Measurements from ENCODE around the gene RAD21L1. TPM values are rescaled to one million over a fixed set of nuclear protein-coding genes. Genes with fewer than 3 reads are reported as not detected.

Gene RAD21L1
- total RNA-seq, 4 donors from 2014 or later, result not detected

- H3K27me3 ChIP-seq, result peaks cover 55% of the 10 kb centered on the region
Observed at GRCh38 chr20:1224205-1224890, 1.5 kb upstream of the RAD21L1 start.

GRCh38 chr20:1225263-1225782 is 521 bp upstream of the RAD21L1 start:
- H3K36me3 ChIP-seq, result no peaks in the 10 kb centered on the region
- TF ChIP-seq CTCF (IDR thresholded peaks at IDR 0.05), result no peak
- TF ChIP-seq POLR2A (IDR thresholded peaks at IDR 0.05), result peak in 1 of 2 donors; percentile 11
- peaks cover 0 to 20% (median 10%) of the 10 kb centered on the region in 3 donors for H3K4me1 ChIP-seq
- H3K27ac ChIP-seq, result peak overlapping the region in 2 of 4 donors; percentile 40 to 67
- H3K27me3 ChIP-seq, result peaks cover 64% of the 10 kb centered on the region
- WGBS, 2 donors (ENCODE audit: low coverage in 1 of 2), result 0% methylated on average over 7 to 14 of the region's 30 CpGs
- H3K4me3 ChIP-seq, result peak overlapping the region in 1 of 2 donors; percentile 63
- peak; percentile 83 for ATAC-seq
- no peaks in the 10 kb centered on the region for H3K9me3 ChIP-seq

More at GRCh38 chr20:1224205-1224890, 1.5 kb upstream of the RAD21L1 start:
- Histone ChIP-seq H3K4me3 (no peak overlapping the region), H3K27ac (no peak overlapping the region), H3K4me1 (peaks cover 0 to 20% (median 10%) of the 10 kb centered on the region in 3 donors), H3K36me3 (no peaks in the 10 kb centered on the region), H3K9me3 (no peaks in the 10 kb centered on the region)
- no peak for ATAC-seq
- TF ChIP-seq EP300 (IDR thresholded peaks at IDR 0.05) (no peak), CTCF (IDR thresholded peaks at IDR 0.05) (no peak), POLR2AphosphoS5 (IDR thresholded peaks at IDR 0.05) (no peak), POLR2A (IDR thresholded peaks at IDR 0.05) (no peak)
- WGBS, 2 donors (ENCODE audit: low coverage in 1 of 2), result 60 to 82% methylated on average over 5 to 7 of the region's 20 CpGs

- no peak overlapping the region for H3K4me3 ChIP-seq
- no peaks in the 10 kb centered on the region for H3K36me3 ChIP-seq
- ATAC-seq, result no peak
- peaks cover 64% of the 10 kb centered on the region for H3K27me3 ChIP-seq
- WGBS, 2 donors (ENCODE audit: low coverage in 1 of 2), result 66 to 88% methylated on average over 3 of the region's 3 CpGs
- TF ChIP-seq CTCF (IDR thresholded peaks at IDR 0.05) (no peak), POLR2A (IDR thresholded peaks at IDR 0.05) (no peak), EP300 (IDR thresholded peaks at IDR 0.05) (no peak), POLR2AphosphoS5 (IDR thresholded peaks at IDR 0.05) (no peak)
- H3K4me1 ChIP-seq, result peaks cover 0 to 20% (median 10%) of the 10 kb centered on the region in 3 donors
- no peaks in the 10 kb centered on the region for H3K9me3 ChIP-seq
- H3K27ac ChIP-seq, result no peak overlapping the region
Observed at GRCh38 chr20:1229541-1229940, 3.7 kb downstream of the RAD21L1 start.

GRCh38 chr20:1232286-1233111 is 6.7 kb downstream of the RAD21L1 start:
- H3K36me3 ChIP-seq, result no peaks in the 10 kb centered on the region
- no peak overlapping the region for H3K4me3 ChIP-seq
- H3K9me3 ChIP-seq, result no peaks in the 10 kb centered on the region
- peaks cover 54% of the 10 kb centered on the region for H3K27me3 ChIP-seq
- TF ChIP-seq EP300 (IDR thresholded peaks at IDR 0.05), result no peak
- no peak for TF ChIP-seq CTCF (IDR thresholded peaks at IDR 0.05)
- TF ChIP-seq POLR2AphosphoS5 (IDR thresholded peaks at IDR 0.05), result no peak
- TF ChIP-seq POLR2A (IDR thresholded peaks at IDR 0.05), result no peak
- H3K4me1 ChIP-seq, result no peaks in the 10 kb centered on the region
- ATAC-seq, result no peak
- 64 to 95% methylated on average over 3 of the region's 3 CpGs for WGBS, 2 donors (ENCODE audit: low coverage in 1 of 2)
- no peak overlapping the region for H3K27ac ChIP-seq

Data from gastroesophageal sphincter (tissue), 4 donors.